T-helper 1 cell treated with Interleukin-12 subunit alpha and Interleukin-12 subunit beta and Interleukin-4 antibody, amounts not matched to agents 30 μg/mL and 1 μg/mL, for 36 hours (primary cell): ENCODE measurements around the gene RHBDF1.

Source experiments
- H3K27ac Mint-ChIP-seq: one replicate; pipeline ENCODE4 v1.8.0; 2021; ENCODE audit warnings: mild to moderate bottlenecking, mixed read lengths
- H3K27me3 Mint-ChIP-seq: one replicate; pipeline ENCODE4 v1.8.0; 2021; ENCODE audit warnings: low read depth, mixed read lengths
- H3K36me3 Mint-ChIP-seq: one replicate; pipeline ENCODE4 v1.8.0; 2021; ENCODE audit warnings: low read depth, mixed read lengths
- H3K4me1 Mint-ChIP-seq: one replicate; pipeline ENCODE4 v1.8.0; 2021; ENCODE audit warnings: low read depth, mixed read lengths
- H3K4me3 Mint-ChIP-seq: one replicate; pipeline ENCODE4 v1.8.0; 2021; ENCODE audit warnings: mild to moderate bottlenecking, moderate library complexity, mixed read lengths
- H3K9me3 Mint-ChIP-seq: one replicate; pipeline ENCODE4 v1.8.0; 2021; ENCODE audit warnings: mixed read lengths

Gene RHBDF1

DNA sequence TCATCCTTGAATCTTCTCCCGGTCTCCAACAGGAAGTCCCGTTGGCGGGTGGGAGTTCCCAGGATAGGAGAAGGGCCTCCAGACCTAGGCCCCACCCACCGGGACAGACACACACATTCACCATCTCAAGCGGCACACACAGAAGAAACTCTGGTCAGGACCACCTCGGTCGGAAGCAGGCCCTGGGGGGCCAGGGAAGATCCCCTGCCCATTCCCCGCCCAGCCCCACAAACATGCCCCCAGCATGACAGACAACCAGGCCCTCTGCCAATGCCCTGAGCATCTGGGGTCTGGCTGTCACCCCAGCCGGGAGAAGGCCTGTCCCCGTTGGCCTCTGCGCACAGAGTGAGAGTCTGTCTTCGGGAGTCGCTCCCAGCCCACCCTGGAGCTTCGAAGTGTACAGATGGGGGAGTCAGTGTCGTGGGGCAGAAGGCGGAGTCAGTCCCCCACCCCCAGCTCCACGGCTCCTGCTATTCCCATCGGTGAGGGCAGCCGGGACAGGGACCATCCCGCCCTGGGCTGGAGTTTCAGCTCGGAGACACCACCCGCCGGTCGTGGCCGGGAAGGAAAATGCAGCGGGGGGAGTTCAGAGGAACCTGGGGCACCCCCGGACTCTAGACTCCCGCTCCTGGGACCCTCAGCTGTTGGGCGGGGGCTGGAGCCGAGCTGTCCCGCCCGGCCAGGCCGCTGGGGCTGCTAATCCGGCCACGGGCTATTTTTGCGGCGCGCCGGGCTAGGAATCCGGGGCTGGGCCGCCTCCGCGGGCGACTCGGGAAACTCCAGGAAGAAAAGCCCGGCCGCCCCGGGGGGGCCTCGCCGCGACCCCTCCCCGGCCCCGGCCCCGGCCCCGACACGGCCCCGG is 660 bp downstream of the RHBDF1 start:
- Mint-ChIP-seq H3K4me1 (peaks cover 11% of the 10 kb centered on the region), H3K9me3 (no peaks in the 10 kb centered on the region), H3K36me3 (peaks cover 3% of the 10 kb centered on the region), H3K4me3 (peak overlapping the region; percentile 21), H3K27me3 (peaks cover 51% of the 10 kb centered on the region), H3K27ac (no peak overlapping the region)

- peaks cover 3% of the 10 kb centered on the region for H3K36me3 Mint-ChIP-seq
- H3K9me3 Mint-ChIP-seq, result no peaks in the 10 kb centered on the region
- H3K27ac Mint-ChIP-seq, result no peak overlapping the region
- H3K27me3 Mint-ChIP-seq, result peaks cover 51% of the 10 kb centered on the region
- H3K4me1 Mint-ChIP-seq, result peaks cover 5% of the 10 kb centered on the region
- no peak overlapping the region for H3K4me3 Mint-ChIP-seq
Measured at GRCh38 chr16:71210-71539, 1.3 kb downstream of the RHBDF1 start.

GRCh38 chr16:69181-69580 is 3.2 kb downstream of the RHBDF1 start:
- peaks cover 46% of the 10 kb centered on the region for H3K27me3 Mint-ChIP-seq
- H3K27ac Mint-ChIP-seq, result no peak overlapping the region
- H3K4me3 Mint-ChIP-seq, result no peak overlapping the region
- H3K4me1 Mint-ChIP-seq, result peaks cover 9% of the 10 kb centered on the region
- peaks cover 3% of the 10 kb centered on the region for H3K36me3 Mint-ChIP-seq
- H3K9me3 Mint-ChIP-seq, result no peaks in the 10 kb centered on the region

GRCh38 chr16:67884-68789 is 4.3 kb downstream of the RHBDF1 start:
- no peak overlapping the region for H3K4me3 Mint-ChIP-seq
- H3K9me3 Mint-ChIP-seq, result no peaks in the 10 kb centered on the region
- peaks cover 36% of the 10 kb centered on the region for H3K27me3 Mint-ChIP-seq
- peaks cover 3% of the 10 kb centered on the region for H3K36me3 Mint-ChIP-seq
- no peak overlapping the region for H3K27ac Mint-ChIP-seq
- peaks cover 9% of the 10 kb centered on the region for H3K4me1 Mint-ChIP-seq

GRCh38 chr16:67183-67791 is 5.1 kb downstream of the RHBDF1 start:
- Mint-ChIP-seq H3K27ac (no peak overlapping the region), H3K4me1 (peaks cover 5% of the 10 kb centered on the region), H3K36me3 (no peaks in the 10 kb centered on the region), H3K4me3 (no peak overlapping the region), H3K27me3 (peaks cover 31% of the 10 kb centered on the region), H3K9me3 (no peaks in the 10 kb centered on the region)

DNA sequence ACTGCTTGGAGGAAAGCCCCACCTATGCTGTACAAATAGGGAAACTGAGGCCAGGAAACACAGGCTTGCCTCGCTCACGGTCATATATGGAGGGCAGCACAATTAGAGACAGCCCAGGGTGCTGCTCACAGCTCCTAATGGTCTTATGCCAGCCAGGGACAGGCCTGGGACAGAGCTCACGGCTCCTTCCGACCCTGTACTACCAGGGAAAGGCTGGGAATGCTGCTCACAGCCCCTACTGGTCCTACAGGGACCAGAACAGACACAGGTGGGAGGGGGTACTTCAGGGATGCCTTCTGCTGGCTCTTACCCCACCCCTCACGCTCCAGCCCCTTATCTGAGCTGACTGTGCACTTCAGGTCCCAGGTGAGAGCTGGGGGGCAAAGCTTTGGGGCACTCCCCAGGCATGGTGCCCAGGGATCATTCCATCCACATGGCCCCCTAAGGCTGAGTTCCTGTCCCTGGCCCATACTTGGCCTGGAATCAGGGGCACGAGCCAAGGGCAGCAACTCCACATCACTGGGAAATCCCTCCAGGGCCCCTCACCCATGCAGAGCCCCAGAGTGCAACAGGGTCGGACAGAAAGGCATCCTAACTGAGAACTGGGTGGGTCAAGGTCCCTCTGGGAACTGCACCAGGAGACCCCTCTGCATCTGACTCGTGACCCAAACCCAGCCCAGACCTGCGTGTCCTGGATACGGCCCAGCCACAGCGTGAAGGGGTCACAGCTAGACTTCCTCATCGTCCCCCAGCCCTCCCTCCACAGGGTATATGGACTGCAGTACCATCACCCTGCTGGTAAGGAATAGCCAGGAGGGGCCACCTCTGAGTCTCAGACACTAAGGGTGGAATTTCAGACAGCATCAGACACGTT is 5.9 kb downstream of the RHBDF1 start:
- peaks cover 5% of the 10 kb centered on the region for H3K4me1 Mint-ChIP-seq
- no peak overlapping the region for H3K27ac Mint-ChIP-seq
- no peaks in the 10 kb centered on the region for H3K36me3 Mint-ChIP-seq
- no peak overlapping the region for H3K4me3 Mint-ChIP-seq
- H3K27me3 Mint-ChIP-seq, result peaks cover 28% of the 10 kb centered on the region
- no peaks in the 10 kb centered on the region for H3K9me3 Mint-ChIP-seq

DNA sequence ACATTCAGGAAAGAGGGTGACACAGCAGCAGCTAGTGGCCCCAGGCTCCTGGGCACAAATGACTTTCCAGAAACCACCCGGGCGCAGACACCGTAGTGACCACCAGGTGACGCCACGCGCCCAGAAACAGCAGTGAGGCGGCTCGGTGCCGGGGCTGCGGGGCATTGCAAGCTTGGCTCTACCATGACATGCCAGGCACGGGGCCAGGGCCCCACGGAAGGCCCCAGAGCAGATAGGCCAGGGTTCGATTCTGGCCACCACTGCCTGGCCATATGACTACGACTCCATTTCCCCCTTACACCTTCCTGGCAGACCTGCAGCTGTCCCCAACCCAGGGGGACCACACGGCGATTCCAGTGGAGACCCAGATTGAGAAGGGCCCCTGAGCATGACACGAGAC is 6.7 kb downstream of the RHBDF1 start:
- Mint-ChIP-seq H3K27ac (no peak overlapping the region), H3K9me3 (no peaks in the 10 kb centered on the region), H3K27me3 (peaks cover 22% of the 10 kb centered on the region), H3K4me3 (no peak overlapping the region), H3K36me3 (no peaks in the 10 kb centered on the region), H3K4me1 (peaks cover 5% of the 10 kb centered on the region)

GRCh38 chr16:64914-65255 is 7.5 kb downstream of the RHBDF1 start:
- no peaks in the 10 kb centered on the region for H3K36me3 Mint-ChIP-seq
- H3K9me3 Mint-ChIP-seq, result no peaks in the 10 kb centered on the region
- H3K4me3 Mint-ChIP-seq, result no peak overlapping the region
- peaks cover 5% of the 10 kb centered on the region for H3K4me1 Mint-ChIP-seq
- no peak overlapping the region for H3K27ac Mint-ChIP-seq
- peaks cover 14% of the 10 kb centered on the region for H3K27me3 Mint-ChIP-seq

DNA sequence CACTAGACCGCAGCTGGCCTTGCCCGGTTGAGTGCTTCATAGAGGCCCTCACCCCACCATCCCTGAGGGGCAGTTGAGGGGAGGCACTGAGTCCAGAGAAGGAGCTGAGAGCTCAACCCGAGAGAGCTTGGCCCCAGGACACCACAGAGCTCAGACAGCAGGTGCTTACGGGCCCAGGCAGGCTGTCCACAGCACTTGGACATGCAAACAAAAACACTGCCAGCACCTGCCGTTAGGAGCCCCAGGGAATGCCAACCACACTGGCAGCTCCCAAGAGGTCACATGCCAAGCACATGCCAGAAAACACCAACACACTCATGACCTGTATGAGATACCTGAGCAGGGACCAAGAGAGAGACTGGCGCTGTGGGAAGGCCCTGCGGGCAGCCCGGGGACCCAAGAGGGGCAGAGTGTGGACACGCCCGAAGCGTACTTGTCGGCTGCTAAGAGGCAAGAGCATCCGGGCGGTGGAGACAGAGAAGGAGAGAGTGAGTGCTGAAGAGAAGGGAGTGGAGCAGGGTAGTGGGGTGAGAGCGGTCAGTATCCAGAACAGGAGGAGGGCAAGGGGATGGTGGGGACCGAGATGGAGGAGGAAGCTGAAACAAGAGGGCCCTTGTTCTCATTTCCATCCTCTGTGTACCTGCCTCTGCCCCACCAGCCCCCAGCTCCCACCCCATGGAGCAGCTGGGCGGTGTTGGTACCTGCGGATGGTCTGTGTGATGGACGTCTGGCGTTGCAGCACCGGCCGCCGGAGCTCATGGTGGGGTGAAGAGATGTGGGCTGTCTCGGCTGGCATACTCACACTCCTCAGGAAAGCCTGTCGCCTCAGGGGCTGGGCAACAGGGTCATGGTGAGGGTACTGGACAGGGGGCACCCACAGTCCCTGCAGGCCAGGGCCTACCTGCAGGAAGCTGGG is 8.2 kb downstream of the RHBDF1 start:
- Mint-ChIP-seq H3K9me3 (no peaks in the 10 kb centered on the region), H3K4me3 (no peak overlapping the region), H3K36me3 (no peaks in the 10 kb centered on the region), H3K27me3 (peaks cover 7% of the 10 kb centered on the region), H3K4me1 (peaks cover 5% of the 10 kb centered on the region), H3K27ac (no peak overlapping the region)

GRCh38 chr16:63466-63865 is 9.0 kb downstream of the RHBDF1 start:
- Mint-ChIP-seq H3K27me3 (peaks cover 7% of the 10 kb centered on the region), H3K27ac (no peak overlapping the region), H3K4me1 (peaks cover 5% of the 10 kb centered on the region), H3K36me3 (no peaks in the 10 kb centered on the region), H3K4me3 (no peak overlapping the region), H3K9me3 (no peaks in the 10 kb centered on the region)

GRCh38 chr16:62968-63391 is 9.5 kb downstream of the RHBDF1 start:
- Mint-ChIP-seq H3K9me3 (no peaks in the 10 kb centered on the region), H3K36me3 (no peaks in the 10 kb centered on the region), H3K27me3 (peaks cover 7% of the 10 kb centered on the region)

GRCh38 chr16:62283-62967 is 10.0 kb downstream of the RHBDF1 start:
- Mint-ChIP-seq H3K27ac (no peak overlapping the region), H3K27me3 (peaks cover 4% of the 10 kb centered on the region), H3K9me3 (no peaks in the 10 kb centered on the region), H3K36me3 (no peaks in the 10 kb centered on the region), H3K4me3 (no peak overlapping the region), H3K4me1 (peaks cover 5% of the 10 kb centered on the region)

More at GRCh38 chr16:62968-63391, 9.5 kb downstream of the RHBDF1 start:
- H3K27ac Mint-ChIP-seq, result no peak overlapping the region
- H3K4me1 Mint-ChIP-seq, result peaks cover 5% of the 10 kb centered on the region
- H3K4me3 Mint-ChIP-seq, result no peak overlapping the region

- Mint-ChIP-seq H3K9me3 (no peaks in the 10 kb centered on the region), H3K27me3 (peaks cover 3% of the 10 kb centered on the region), H3K27ac (no peak overlapping the region), H3K36me3 (peaks cover 4% of the 10 kb centered on the region), H3K4me1 (peaks cover 5% of the 10 kb centered on the region), H3K4me3 (no peak overlapping the region)
Measured at GRCh38 chr16:61879-62281, 10.6 kb downstream of the RHBDF1 start.
